Measurements from ENCODE around the gene DND1.
"Not testable (repeated sequence)": the region's sequence is repeated elsewhere in the genome, so short reads cannot be mapped to it uniquely, and the experiment has no call there.

The DND1 gene

GRCh38 chr5:140716238-140716637 is 42.9 kb upstream of the DND1 start:
- not testable (repeated sequence) for H3K4ac ChIP-seq (ENCODE audit: low read length); H3K36me3 ChIP-seq (replicated peaks in 1 of 2; ENCODE audit: control insufficient read depth in 2 of 2, insufficient read depth in 2 of 2, low read length in 2 of 2); H2BK15ac ChIP-seq (ENCODE audit: low read length); H3K79me1 ChIP-seq (ENCODE audit: low read depth, low read length); H2BK120ac ChIP-seq (ENCODE audit: low read depth, low read length); H2BK12ac ChIP-seq (ENCODE audit: low read length); H4K91ac ChIP-seq (ENCODE audit: low read depth, low read length, poor library complexity); H3K18ac ChIP-seq (ENCODE audit: low read length); H3K27me3 ChIP-seq (ENCODE audit: control insufficient read depth in 3 of 3, insufficient read depth in 3 of 3, low read depth in 1 of 3, low read length in 3 of 3); H3K9me3 ChIP-seq (replicated peaks in 1 of 2; ENCODE audit: control insufficient read depth in 2 of 2, insufficient read depth in 1 of 2, low read depth in 1 of 2, low read length in 2 of 2); H3K4me2 ChIP-seq (ENCODE audit: insufficient read depth, low read length, poor library complexity, severe bottlenecking); H3K14ac ChIP-seq (ENCODE audit: low read length); H3K4me1 ChIP-seq (ENCODE audit: control insufficient read depth in 2 of 2, insufficient read depth in 1 of 2, low read depth in 1 of 2, low read length in 2 of 2); H2BK5ac ChIP-seq (ENCODE audit: low read length); H3K9ac ChIP-seq (ENCODE audit: low read depth, low read length, poor library complexity); H3K23ac ChIP-seq (ENCODE audit: low read depth, low read length, poor library complexity); H4K8ac ChIP-seq (ENCODE audit: low read depth, low read length); H2AFZ ChIP-seq (ENCODE audit: low read length); H2AK5ac ChIP-seq (ENCODE audit: low read depth, low read length); DNase-seq (ENCODE audit: low spot score); H3K27ac ChIP-seq (replicated peaks; ENCODE audit: low read length); H3K4me3 ChIP-seq (ENCODE audit: low read length in 2 of 2)
- no CpG with 5 or more reads among the region's 2 CpGs for WGBS, 2 donors (ENCODE audit: extremely low coverage in 2 of 2, insufficient read length in 2 of 2, insufficient replicate concordance in 1 of 2)

- H2BK12ac ChIP-seq (ENCODE audit: low read length) = no peak overlapping the region
- H3K79me1 ChIP-seq (ENCODE audit: low read depth, low read length) = peaks cover 2% of the 10 kb centered on the region
- no peak overlapping the region for H3K18ac ChIP-seq (ENCODE audit: low read length)
- no peak overlapping the region for H3K9ac ChIP-seq (ENCODE audit: low read depth, low read length, poor library complexity)
- no peak overlapping the region for H3K14ac ChIP-seq (ENCODE audit: low read length)
- H3K27ac ChIP-seq (replicated peaks; ENCODE audit: low read length) = no peak overlapping the region
- no peaks in the 10 kb centered on the region for H3K36me3 ChIP-seq (replicated peaks in 1 of 2; ENCODE audit: control insufficient read depth in 2 of 2, insufficient read depth in 2 of 2, low read length in 2 of 2)
- no peak for DNase-seq (ENCODE audit: low spot score)
- no peaks in the 10 kb centered on the region for H3K4me1 ChIP-seq (ENCODE audit: control insufficient read depth in 2 of 2, insufficient read depth in 1 of 2, low read depth in 1 of 2, low read length in 2 of 2)
- no peaks in the 10 kb centered on the region for H3K27me3 ChIP-seq (ENCODE audit: control insufficient read depth in 3 of 3, insufficient read depth in 3 of 3, low read depth in 1 of 3, low read length in 3 of 3)
- no peak overlapping the region for H4K8ac ChIP-seq (ENCODE audit: low read depth, low read length)
- H2AK5ac ChIP-seq (ENCODE audit: low read depth, low read length) = no peak overlapping the region
- no peak overlapping the region for H3K4me3 ChIP-seq (ENCODE audit: low read length in 2 of 2)
- no CpG with 5 or more reads among the region's 1 CpG for WGBS, 2 donors (ENCODE audit: extremely low coverage in 2 of 2, insufficient read length in 2 of 2, insufficient replicate concordance in 1 of 2)
- no peak overlapping the region for H2BK5ac ChIP-seq (ENCODE audit: low read length)
- no peak overlapping the region for H3K4me2 ChIP-seq (ENCODE audit: insufficient read depth, low read length, poor library complexity, severe bottlenecking)
- no peak overlapping the region for H3K23ac ChIP-seq (ENCODE audit: low read depth, low read length, poor library complexity)
- no peak overlapping the region for H3K4ac ChIP-seq (ENCODE audit: low read length)
- no peak overlapping the region for H4K91ac ChIP-seq (ENCODE audit: low read depth, low read length, poor library complexity)
- H3K9me3 ChIP-seq (replicated peaks in 1 of 2; ENCODE audit: control insufficient read depth in 2 of 2, insufficient read depth in 1 of 2, low read depth in 1 of 2, low read length in 2 of 2) = no peaks in the 10 kb centered on the region
- H2BK15ac ChIP-seq (ENCODE audit: low read length) = no peak overlapping the region
- H2AFZ ChIP-seq (ENCODE audit: low read length) = no peak overlapping the region
- H2BK120ac ChIP-seq (ENCODE audit: low read depth, low read length) = no peak overlapping the region
Observed at GRCh38 chr5:140713562-140714094, 40.3 kb upstream of the DND1 start.

GRCh38 chr5:140711794-140712193 is 38.4 kb upstream of the DND1 start:
- Histone ChIP-seq H3K23ac (ENCODE audit: low read depth, low read length, poor library complexity) (no peak overlapping the region), H3K79me1 (ENCODE audit: low read depth, low read length) (no peaks in the 10 kb centered on the region), H2BK12ac (ENCODE audit: low read length) (no peak overlapping the region), H3K4ac (ENCODE audit: low read length) (no peak overlapping the region), H2BK5ac (ENCODE audit: low read length) (no peak overlapping the region), H3K9ac (ENCODE audit: low read depth, low read length, poor library complexity) (no peak overlapping the region), H3K27ac (replicated peaks; ENCODE audit: low read length) (no peak overlapping the region), H3K4me2 (ENCODE audit: insufficient read depth, low read length, poor library complexity, severe bottlenecking) (no peak overlapping the region), H3K4me1 (ENCODE audit: control insufficient read depth in 2 of 2, insufficient read depth in 1 of 2, low read depth in 1 of 2, low read length in 2 of 2) (no peaks in the 10 kb centered on the region), H3K18ac (ENCODE audit: low read length) (no peak overlapping the region), H3K27me3 (ENCODE audit: control insufficient read depth in 3 of 3, insufficient read depth in 3 of 3, low read depth in 1 of 3, low read length in 3 of 3) (no peaks in the 10 kb centered on the region), H4K91ac (ENCODE audit: low read depth, low read length, poor library complexity) (no peak overlapping the region), H3K4me3 (ENCODE audit: low read length in 2 of 2) (peak overlapping the region in 1 of 2 donors; percentile 58), H2AFZ (ENCODE audit: low read length) (peak overlapping the region; percentile 83), H2BK15ac (ENCODE audit: low read length) (no peak overlapping the region), H4K8ac (ENCODE audit: low read depth, low read length) (no peak overlapping the region), H3K36me3 (replicated peaks in 1 of 2; ENCODE audit: control insufficient read depth in 2 of 2, insufficient read depth in 2 of 2, low read length in 2 of 2) (peaks cover 0 to 10% of the 10 kb centered on the region in 2 donors), H2AK5ac (ENCODE audit: low read depth, low read length) (no peak overlapping the region), H2BK120ac (ENCODE audit: low read depth, low read length) (no peak overlapping the region), H3K9me3 (replicated peaks in 1 of 2; ENCODE audit: control insufficient read depth in 2 of 2, insufficient read depth in 1 of 2, low read depth in 1 of 2, low read length in 2 of 2) (no peaks in the 10 kb centered on the region), H3K14ac (ENCODE audit: low read length) (no peak overlapping the region)
- DNase-seq (ENCODE audit: low spot score) = no peak
- WGBS, 2 donors (ENCODE audit: extremely low coverage in 2 of 2, insufficient read length in 2 of 2, insufficient replicate concordance in 1 of 2) = no CpG with 5 or more reads among the region's 1 CpG

- no peaks in the 10 kb centered on the region for H3K79me1 ChIP-seq (ENCODE audit: low read depth, low read length)
- H4K8ac ChIP-seq (ENCODE audit: low read depth, low read length) = no peak overlapping the region
- peak overlapping the region; percentile 27 for H3K27ac ChIP-seq (replicated peaks; ENCODE audit: low read length)
- H3K4ac ChIP-seq (ENCODE audit: low read length) = no peak overlapping the region
- H3K9ac ChIP-seq (ENCODE audit: low read depth, low read length, poor library complexity) = no peak overlapping the region
- H2BK12ac ChIP-seq (ENCODE audit: low read length) = no peak overlapping the region
- H2BK120ac ChIP-seq (ENCODE audit: low read depth, low read length) = no peak overlapping the region
- peaks cover 2 to 17% of the 10 kb centered on the region in 2 donors for H3K36me3 ChIP-seq (replicated peaks in 1 of 2; ENCODE audit: control insufficient read depth in 2 of 2, insufficient read depth in 2 of 2, low read length in 2 of 2)
- peak overlapping the region; percentile 83 for H2AFZ ChIP-seq (ENCODE audit: low read length)
- WGBS, 2 donors (ENCODE audit: extremely low coverage in 2 of 2, insufficient read length in 2 of 2, insufficient replicate concordance in 1 of 2) = no CpG with 5 or more reads among the region's 27 CpGs
- no peak overlapping the region for H3K14ac ChIP-seq (ENCODE audit: low read length)
- H2BK5ac ChIP-seq (ENCODE audit: low read length) = no peak overlapping the region
- no peak overlapping the region for H2BK15ac ChIP-seq (ENCODE audit: low read length)
- H3K4me3 ChIP-seq (ENCODE audit: low read length in 2 of 2) = peak overlapping the region; percentile 58 to 78
- no peaks in the 10 kb centered on the region for H3K9me3 ChIP-seq (replicated peaks in 1 of 2; ENCODE audit: control insufficient read depth in 2 of 2, insufficient read depth in 1 of 2, low read depth in 1 of 2, low read length in 2 of 2)
- no peak overlapping the region for H4K91ac ChIP-seq (ENCODE audit: low read depth, low read length, poor library complexity)
- peak overlapping the region; percentile 46 for H3K4me2 ChIP-seq (ENCODE audit: insufficient read depth, low read length, poor library complexity, severe bottlenecking)
- no peaks in the 10 kb centered on the region for H3K27me3 ChIP-seq (ENCODE audit: control insufficient read depth in 3 of 3, insufficient read depth in 3 of 3, low read depth in 1 of 3, low read length in 3 of 3)
- no peak overlapping the region for H3K18ac ChIP-seq (ENCODE audit: low read length)
- DNase-seq (ENCODE audit: low spot score) = peak; percentile 87
- H2AK5ac ChIP-seq (ENCODE audit: low read depth, low read length) = no peak overlapping the region
- H3K23ac ChIP-seq (ENCODE audit: low read depth, low read length, poor library complexity) = no peak overlapping the region
- no peaks in the 10 kb centered on the region for H3K4me1 ChIP-seq (ENCODE audit: control insufficient read depth in 2 of 2, insufficient read depth in 1 of 2, low read depth in 1 of 2, low read length in 2 of 2)
Observed at GRCh38 chr5:140710899-140711552, 37.6 kb upstream of the DND1 start.

All from neuronal stem cell (in vitro differentiated cells).